HepG2 (cell line): ENCODE measurements around the gene MIR17HG. TPM values are rescaled to one million over a fixed set of nuclear protein-coding genes. Genes with fewer than 3 reads are reported as not detected.

Experiments used
- FOXA3 ChIP-seq: IDR thresholded peaks from 2 replicates; pipeline ENCODE4 v1.6.1; 2016; ENCODE audit warnings: missing genetic modification reagents, missing compliant biosample characterization
- HOXA7 ChIP-seq: sonication (generic); formaldehyde crosslinking; IDR thresholded peaks from 2 replicates; pipeline ENCODE4 v1.8.1; 2022; ENCODE audit warnings: mild to moderate bottlenecking, missing genetic modification reagents, moderate library complexity
- NPAS2 ChIP-seq: sonication (generic); formaldehyde crosslinking; IDR thresholded peaks from 2 replicates; pipeline ENCODE4 v1.8.0; 2022; ENCODE audit warnings: mild to moderate bottlenecking, missing genetic modification reagents, borderline replicate concordance
- SPEN ChIP-seq: sonication (generic); formaldehyde crosslinking; IDR thresholded peaks from 2 replicates; pipeline ENCODE4 v1.5.1; 2020; ENCODE audit warnings: low read depth, mild to moderate bottlenecking, missing genetic modification reagents
- TCF7 ChIP-seq: sonication (generic); IDR thresholded peaks from 2 replicates; pipeline ENCODE4 v1.6.1; 2016; ENCODE audit warnings: antibody characterized with exemption, low read depth
- TSC22D2 ChIP-seq: sonication (generic); formaldehyde crosslinking; IDR thresholded peaks from 2 replicates; pipeline ENCODE4 v1.5.1; 2020; ENCODE audit warnings: missing genetic modification reagents, mild to moderate bottlenecking, borderline replicate concordance
- ZBTB42 ChIP-seq: sonication (generic); formaldehyde crosslinking; IDR thresholded peaks from 2 replicates; pipeline ENCODE4 v1.5.0; 2020; ENCODE audit warnings: mild to moderate bottlenecking, missing genetic modification reagents
- ZFX ChIP-seq: sonication (generic); formaldehyde crosslinking; IDR thresholded peaks from 2 replicates; pipeline ENCODE4 v1.4.0; 2020; ENCODE audit warnings: mild to moderate bottlenecking, low read depth, missing genetic modification reagents, moderate library complexity
- ZNF124 ChIP-seq: sonication (generic); formaldehyde crosslinking; IDR thresholded peaks from 2 replicates; pipeline ENCODE4 v1.4.0; 2020; ENCODE audit warnings: missing genetic modification reagents
- ZNF274 ChIP-seq: sonication (generic); formaldehyde crosslinking; IDR thresholded peaks from 2 replicates; pipeline ENCODE4 v1.5.1; 2020; ENCODE audit warnings: mild to moderate bottlenecking, missing genetic modification reagents
- ZNF333 ChIP-seq: sonication (generic); formaldehyde crosslinking; IDR thresholded peaks from 2 replicates; pipeline ENCODE4 v1.4.0; 2020; ENCODE audit warnings: mild to moderate bottlenecking, missing genetic modification reagents, borderline replicate concordance
- ZNF546 ChIP-seq: sonication (generic); formaldehyde crosslinking; conservative IDR thresholded peaks from 2 replicates; pipeline ENCODE4 v1.8.1; 2023; ENCODE audit warnings: mild to moderate bottlenecking, missing genetic modification reagents
- ZNF552 ChIP-seq: sonication (generic); formaldehyde crosslinking; IDR thresholded peaks from 2 replicates; pipeline ENCODE4 v1.9.0; 2022; ENCODE audit warnings: missing genetic modification reagents, mild to moderate bottlenecking, borderline replicate concordance
- ZNF678 ChIP-seq: sonication (generic); formaldehyde crosslinking; IDR thresholded peaks from 2 replicates; pipeline ENCODE4 v1.4.0; 2020; ENCODE audit warnings: mild to moderate bottlenecking, missing genetic modification reagents
- ZZZ3 ChIP-seq: sonication (generic); formaldehyde crosslinking; IDR thresholded peaks from 2 replicates; pipeline ENCODE4 v1.4.0; 2020; ENCODE audit warnings: missing genetic modification reagents, mild to moderate bottlenecking, borderline replicate concordance
- polyA plus RNA-seq, 8 experiments: library from polyadenylated mRNA; depleted of rRNA in 3 of 8; stranded (reverse) in 7 of 8; unstranded in 1 of 8; fragments of >200 nt; fragmentation: Illumina TruSeq in 4 of 8; extraction: Trizol in 4 of 8; gene quantifications; 2 replicates each; pipeline versions ENCODE4 v1.2.1 to v1.2.3, GENCODE V29; 2011 to 2016; ENCODE audit warnings: low read depth in 4 of 8, missing spikeins in 1 of 8, mixed read lengths in 1 of 8; ENCODE audit not compliant: insufficient read depth in 1 of 8
- total RNA-seq, 5 experiments: library from RNA; depleted of rRNA; stranded (reverse); fragments of >200 nt; fragmentation: Illumina TruSeq; extraction: Trizol; gene quantifications; 2 replicates each; pipeline ENCODE4 v1.2.3, GENCODE V29; 2016; ENCODE audit warnings: low read depth in 1 of 5
- TF ChIP-seq, protein P1 (sequence below): sonication (generic); formaldehyde crosslinking; IDR thresholded peaks from 2 replicates; pipeline ENCODE4 v1.8.0; 2022; ENCODE audit warnings: missing genetic modification reagents, mild to moderate bottlenecking, moderate library complexity, borderline replicate concordance
- TF ChIP-seq, protein P2 (sequence below): sonication (generic); formaldehyde crosslinking; IDR thresholded peaks from 2 replicates; pipeline ENCODE4 v1.5.1; 2020; ENCODE audit warnings: mild to moderate bottlenecking, moderate library complexity, missing genetic modification reagents
- TF ChIP-seq, protein P3 (sequence below): sonication (generic); formaldehyde crosslinking; conservative IDR thresholded peaks from 2 replicates; pipeline ENCODE4 v1.8.0; 2022; ENCODE audit warnings: mild to moderate bottlenecking, moderate library complexity, missing genetic modification reagents
- TF ChIP-seq, protein P4 (sequence below): sonication (generic); formaldehyde crosslinking; IDR thresholded peaks from 2 replicates; pipeline ENCODE4 v1.4.0; 2020; ENCODE audit warnings: mild to moderate bottlenecking, missing genetic modification reagents, borderline replicate concordance
- TF ChIP-seq, protein P5 (sequence below): sonication (generic); formaldehyde crosslinking; IDR thresholded peaks from 2 replicates; pipeline ENCODE4 v1.8.1; 2023; ENCODE audit warnings: mild to moderate bottlenecking, missing genetic modification reagents
- TF ChIP-seq, protein P6 (sequence below): IDR thresholded peaks from 2 replicates; pipeline ENCODE4 v1.6.1; 2018; ENCODE audit warnings: missing genetic modification reagents

The MIR17HG gene
- total and polyA plus RNA-seq, 2 of the 13 experiments (the other 11 are each of a cell fraction or from before 2014, with no cell fraction given): 2.5 to 12.3 TPM

DNA sequence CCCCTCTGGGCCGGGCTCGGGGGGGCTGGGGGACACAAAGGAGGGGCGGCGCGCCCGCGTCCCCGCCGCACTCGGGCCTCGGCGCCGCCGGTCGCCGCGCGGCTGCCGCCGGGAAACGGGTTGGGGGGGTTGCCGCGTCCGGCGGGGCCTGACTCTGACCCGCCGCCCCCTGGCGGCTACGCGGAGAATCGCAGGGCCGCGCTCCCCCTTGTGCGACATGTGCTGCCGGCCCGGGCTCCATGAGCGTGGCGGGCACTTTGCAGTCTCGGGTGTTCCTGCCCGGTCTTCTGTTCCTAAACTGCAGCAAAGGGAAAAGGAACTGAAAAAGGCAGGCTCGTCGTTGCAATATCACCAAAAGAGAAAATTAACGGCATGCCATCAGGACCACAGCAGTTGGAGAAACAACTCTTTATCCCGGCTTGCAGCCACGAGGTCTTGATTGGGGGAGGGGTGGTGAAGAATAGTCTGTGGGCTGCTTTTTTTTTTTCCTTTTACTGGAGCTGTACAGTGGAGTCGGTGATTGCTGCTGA is 1.5 kb downstream of the MIR17HG start (continued):
- TF ChIP-seq, protein P1, sequence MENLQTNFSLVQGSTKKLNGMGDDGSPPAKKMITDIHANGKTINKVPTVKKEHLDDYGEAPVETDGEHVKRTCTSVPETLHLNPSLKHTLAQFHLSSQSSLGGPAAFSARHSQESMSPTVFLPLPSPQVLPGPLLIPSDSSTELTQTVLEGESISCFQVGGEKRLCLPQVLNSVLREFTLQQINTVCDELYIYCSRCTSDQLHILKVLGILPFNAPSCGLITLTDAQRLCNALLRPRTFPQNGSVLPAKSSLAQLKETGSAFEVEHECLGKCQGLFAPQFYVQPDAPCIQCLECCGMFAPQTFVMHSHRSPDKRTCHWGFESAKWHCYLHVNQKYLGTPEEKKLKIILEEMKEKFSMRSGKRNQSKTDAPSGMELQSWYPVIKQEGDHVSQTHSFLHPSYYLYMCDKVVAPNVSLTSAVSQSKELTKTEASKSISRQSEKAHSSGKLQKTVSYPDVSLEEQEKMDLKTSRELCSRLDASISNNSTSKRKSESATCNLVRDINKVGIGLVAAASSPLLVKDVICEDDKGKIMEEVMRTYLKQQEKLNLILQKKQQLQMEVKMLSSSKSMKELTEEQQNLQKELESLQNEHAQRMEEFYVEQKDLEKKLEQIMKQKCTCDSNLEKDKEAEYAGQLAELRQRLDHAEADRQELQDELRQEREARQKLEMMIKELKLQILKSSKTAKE: no peak
- TF ChIP-seq, protein P2, sequence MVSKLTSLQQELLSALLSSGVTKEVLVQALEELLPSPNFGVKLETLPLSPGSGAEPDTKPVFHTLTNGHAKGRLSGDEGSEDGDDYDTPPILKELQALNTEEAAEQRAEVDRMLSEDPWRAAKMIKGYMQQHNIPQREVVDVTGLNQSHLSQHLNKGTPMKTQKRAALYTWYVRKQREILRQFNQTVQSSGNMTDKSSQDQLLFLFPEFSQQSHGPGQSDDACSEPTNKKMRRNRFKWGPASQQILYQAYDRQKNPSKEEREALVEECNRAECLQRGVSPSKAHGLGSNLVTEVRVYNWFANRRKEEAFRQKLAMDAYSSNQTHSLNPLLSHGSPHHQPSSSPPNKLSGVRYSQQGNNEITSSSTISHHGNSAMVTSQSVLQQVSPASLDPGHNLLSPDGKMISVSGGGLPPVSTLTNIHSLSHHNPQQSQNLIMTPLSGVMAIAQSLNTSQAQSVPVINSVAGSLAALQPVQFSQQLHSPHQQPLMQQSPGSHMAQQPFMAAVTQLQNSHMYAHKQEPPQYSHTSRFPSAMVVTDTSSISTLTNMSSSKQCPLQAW: peak; percentile 47; the same call in 1 of the 2 replicates
- TF ChIP-seq HOXA7: no peak
- no peak for TF ChIP-seq TCF7
- TF ChIP-seq ZNF124 (CRISPR knock-in tag): no peak
- no peak for TF ChIP-seq ZNF274
- no peak for TF ChIP-seq ZNF552 (CRISPR knock-in tag)
- TF ChIP-seq, protein P3, sequence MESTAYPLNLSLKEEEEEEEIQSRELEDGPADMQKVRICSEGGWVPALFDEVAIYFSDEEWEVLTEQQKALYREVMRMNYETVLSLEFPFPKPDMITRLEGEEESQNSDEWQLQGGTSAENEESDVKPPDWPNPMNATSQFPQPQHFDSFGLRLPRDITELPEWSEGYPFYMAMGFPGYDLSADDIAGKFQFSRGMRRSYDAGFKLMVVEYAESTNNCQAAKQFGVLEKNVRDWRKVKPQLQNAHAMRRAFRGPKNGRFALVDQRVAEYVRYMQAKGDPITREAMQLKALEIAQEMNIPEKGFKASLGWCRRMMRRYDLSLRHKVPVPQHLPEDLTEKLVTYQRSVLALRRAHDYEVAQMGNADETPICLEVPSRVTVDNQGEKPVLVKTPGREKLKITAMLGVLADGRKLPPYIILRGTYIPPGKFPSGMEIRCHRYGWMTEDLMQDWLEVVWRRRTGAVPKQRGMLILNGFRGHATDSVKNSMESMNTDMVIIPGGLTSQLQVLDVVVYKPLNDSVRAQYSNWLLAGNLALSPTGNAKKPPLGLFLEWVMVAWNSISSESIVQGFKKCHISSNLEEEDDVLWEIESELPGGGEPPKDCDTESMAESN (CRISPR knock-in tag): peak; percentile 61
- TF ChIP-seq ZZZ3 (CRISPR knock-in tag): no peak
- TF ChIP-seq ZBTB42: no peak
- no peak for TF ChIP-seq NPAS2 (CRISPR knock-in tag)
- no peak for TF ChIP-seq ZNF333
- TF ChIP-seq, protein P4, sequence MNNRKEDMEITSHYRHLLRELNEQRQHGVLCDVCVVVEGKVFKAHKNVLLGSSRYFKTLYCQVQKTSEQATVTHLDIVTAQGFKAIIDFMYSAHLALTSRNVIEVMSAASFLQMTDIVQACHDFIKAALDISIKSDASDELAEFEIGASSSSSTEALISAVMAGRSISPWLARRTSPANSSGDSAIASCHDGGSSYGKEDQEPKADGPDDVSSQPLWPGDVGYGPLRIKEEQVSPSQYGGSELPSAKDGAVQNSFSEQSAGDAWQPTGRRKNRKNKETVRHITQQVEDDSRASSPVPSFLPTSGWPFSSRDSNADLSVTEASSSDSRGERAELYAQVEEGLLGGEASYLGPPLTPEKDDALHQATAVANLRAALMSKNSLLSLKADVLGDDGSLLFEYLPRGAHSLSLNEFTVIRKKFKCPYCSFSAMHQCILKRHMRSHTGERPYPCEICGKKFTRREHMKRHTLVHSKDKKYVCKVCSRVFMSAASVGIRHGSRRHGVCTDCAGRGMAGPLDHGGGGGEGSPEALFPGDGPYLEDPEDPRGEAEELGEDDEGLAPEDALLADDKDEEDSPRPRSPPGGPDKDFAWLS: no peak
- peak; percentile 70 for TF ChIP-seq ZFX (CRISPR knock-in tag)
- TF ChIP-seq, protein P5, sequence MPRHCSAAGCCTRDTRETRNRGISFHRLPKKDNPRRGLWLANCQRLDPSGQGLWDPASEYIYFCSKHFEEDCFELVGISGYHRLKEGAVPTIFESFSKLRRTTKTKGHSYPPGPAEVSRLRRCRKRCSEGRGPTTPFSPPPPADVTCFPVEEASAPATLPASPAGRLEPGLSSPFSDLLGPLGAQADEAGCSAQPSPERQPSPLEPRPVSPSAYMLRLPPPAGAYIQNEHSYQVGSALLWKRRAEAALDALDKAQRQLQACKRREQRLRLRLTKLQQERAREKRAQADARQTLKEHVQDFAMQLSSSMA (CRISPR knock-in tag): peak; percentile 60
- peak; percentile 70; the same call in 1 of the 2 replicates for TF ChIP-seq TSC22D2 (CRISPR knock-in tag)
- no peak for TF ChIP-seq ZNF678 (CRISPR knock-in tag)
- no peak for TF ChIP-seq ZNF546 (CRISPR knock-in tag)
- TF ChIP-seq, protein P6, sequence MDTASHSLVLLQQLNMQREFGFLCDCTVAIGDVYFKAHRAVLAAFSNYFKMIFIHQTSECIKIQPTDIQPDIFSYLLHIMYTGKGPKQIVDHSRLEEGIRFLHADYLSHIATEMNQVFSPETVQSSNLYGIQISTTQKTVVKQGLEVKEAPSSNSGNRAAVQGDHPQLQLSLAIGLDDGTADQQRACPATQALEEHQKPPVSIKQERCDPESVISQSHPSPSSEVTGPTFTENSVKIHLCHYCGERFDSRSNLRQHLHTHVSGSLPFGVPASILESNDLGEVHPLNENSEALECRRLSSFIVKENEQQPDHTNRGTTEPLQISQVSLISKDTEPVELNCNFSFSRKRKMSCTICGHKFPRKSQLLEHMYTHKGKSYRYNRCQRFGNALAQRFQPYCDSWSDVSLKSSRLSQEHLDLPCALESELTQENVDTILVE (CRISPR knock-in tag): peak; percentile 82
- TF ChIP-seq FOXA3 (CRISPR knock-in tag): no peak; the same call in none of the 2 replicates
- peak; percentile 58; the same call in 1 of the 2 replicates for TF ChIP-seq SPEN
